Activated CD8-positive, alpha-beta memory T cell treated with anti-CD3 and anti-CD28 coated beads for 4 hours (primary cell): Measurements from ENCODE around the gene DLX1.
"Not testable (repeated sequence)": the region's sequence is repeated elsewhere in the genome, so short reads cannot be mapped to it uniquely, and the experiment has no call there.

Source experiments
- DNase-seq, 2 donors: peaks; one replicate each; pipeline ENCODE4 v3.0.0-alpha.2; 2020; ENCODE audit warnings: low read depth in 2 of 2

Gene DLX1

DNA sequence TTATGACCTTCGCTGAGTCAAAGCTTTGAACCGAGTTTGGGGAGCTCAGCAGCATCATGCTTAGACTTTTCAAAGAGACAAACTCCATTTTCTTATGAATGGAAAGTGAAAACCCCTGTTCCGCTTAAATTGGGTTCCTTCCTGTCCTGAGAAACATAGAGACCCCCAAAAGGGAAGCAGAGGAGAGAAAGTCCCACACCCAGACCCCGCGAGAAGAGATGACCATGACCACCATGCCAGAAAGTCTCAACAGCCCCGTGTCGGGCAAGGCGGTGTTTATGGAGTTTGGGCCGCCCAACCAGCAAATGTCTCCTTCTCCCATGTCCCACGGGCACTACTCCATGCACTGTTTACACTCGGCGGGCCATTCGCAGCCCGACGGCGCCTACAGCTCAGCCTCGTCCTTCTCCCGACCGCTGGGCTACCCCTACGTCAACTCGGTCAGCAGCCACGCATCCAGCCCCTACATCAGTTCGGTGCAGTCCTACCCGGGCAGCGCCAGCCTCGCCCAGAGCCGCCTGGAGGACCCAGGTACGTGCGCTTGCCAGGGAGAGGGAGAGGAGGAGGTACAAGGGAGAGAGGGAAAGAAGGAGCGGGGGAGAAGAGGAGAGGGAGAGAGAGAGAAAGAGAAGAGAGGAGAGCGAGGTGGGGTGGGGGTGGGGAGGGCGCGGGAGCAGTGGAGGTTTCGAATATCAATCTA lies at the start of gene DLX1:
Gene DLX1, plus strand, starts transcription at position 48 of the 700 bp plus-strand sequence. Its CDS starts 171 bp downstream, at position 219.
- no peak for DNase-seq

DNA sequence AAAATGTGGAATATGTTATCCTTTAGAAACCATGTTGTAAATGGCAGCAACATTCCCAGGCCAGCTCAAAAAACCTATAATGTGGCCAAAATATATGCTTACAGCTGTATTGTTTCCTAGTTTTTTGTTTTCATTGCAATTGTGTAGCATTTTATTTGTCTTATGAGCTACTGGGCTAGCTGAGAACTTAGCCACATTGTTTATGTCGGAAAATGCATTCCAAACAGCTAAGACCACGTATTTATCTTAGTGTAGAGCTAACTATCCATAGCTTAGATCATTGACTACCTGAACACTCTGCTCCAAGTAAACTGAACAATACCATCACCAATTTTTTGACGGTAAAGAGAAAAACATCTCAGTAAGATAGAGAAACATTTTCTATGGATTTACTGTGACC lies 47.2 kb upstream of the DLX1 start:
- no peak for DNase-seq

DNA sequence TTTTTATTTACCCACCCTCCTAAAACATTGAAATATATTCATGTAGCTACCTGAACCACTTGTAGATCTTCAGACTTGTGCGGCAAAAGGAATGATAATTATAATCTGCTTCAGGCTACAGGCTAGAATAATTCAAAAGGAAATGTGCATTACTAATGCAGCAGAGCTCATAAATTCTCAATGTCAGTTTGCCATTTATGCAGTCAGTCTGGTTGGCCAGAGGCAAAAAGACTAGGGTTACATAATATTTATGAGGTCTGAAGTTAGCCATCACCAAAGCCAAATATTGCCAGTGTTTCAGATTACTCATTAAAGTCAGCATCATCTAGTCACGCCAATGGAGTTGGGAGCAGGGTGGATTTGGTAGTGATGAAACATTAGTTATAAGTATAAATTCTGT lies 46.7 kb upstream of the DLX1 start:
- no peak for DNase-seq

DNA sequence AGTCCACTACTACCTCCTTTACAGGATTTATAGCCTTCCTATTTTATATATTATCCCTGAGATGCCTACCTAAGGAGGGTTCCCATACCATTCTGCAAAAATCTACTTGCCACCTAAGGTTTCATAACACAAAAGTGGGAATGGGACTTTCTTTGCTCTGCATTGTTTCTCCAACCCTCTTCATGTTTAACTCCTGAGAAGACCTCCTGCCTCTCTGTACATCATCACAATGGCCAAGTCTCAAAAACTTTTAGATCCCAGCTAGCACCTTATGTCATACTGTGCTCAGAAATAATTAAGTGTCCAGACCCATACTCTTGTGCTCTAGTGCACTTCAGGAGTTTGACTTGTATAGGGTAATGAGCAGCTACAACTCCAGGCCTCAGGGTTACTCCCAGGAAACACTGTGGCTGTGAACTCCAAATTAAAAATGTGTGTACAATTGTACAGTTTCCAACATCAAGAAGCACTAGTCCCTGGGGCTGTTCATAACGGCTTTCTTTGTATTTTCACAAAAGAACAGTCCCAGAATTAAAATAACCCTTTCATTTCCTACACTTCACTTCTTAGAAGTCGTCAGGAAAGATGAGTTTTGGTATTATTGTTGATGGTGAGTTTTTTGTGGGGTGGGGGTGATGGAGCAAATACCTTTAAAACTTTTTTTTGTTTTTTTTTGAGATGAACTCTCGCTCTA lies 46.1 kb upstream of the DLX1 start:
- no peak for DNase-seq

DNA sequence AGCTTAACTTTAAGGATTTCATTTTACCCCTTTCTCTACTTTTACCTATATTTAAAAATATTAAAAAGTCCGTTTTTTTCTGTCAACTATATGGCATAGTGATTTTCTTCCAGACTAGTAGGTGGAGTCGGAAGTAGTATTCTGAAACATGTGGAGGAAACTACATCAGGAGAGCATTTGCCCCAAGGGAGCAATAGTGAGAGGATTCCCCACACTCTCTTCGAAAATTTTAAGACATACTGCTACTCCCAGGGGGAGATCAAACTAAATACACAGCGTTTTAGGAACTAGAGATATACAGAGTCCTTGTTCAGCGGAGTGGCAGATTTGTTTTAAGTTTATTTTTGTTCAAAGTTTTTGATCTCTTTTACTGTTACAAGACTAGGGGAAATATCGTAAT lies 45.0 kb upstream of the DLX1 start:
- no peak for DNase-seq

DNA sequence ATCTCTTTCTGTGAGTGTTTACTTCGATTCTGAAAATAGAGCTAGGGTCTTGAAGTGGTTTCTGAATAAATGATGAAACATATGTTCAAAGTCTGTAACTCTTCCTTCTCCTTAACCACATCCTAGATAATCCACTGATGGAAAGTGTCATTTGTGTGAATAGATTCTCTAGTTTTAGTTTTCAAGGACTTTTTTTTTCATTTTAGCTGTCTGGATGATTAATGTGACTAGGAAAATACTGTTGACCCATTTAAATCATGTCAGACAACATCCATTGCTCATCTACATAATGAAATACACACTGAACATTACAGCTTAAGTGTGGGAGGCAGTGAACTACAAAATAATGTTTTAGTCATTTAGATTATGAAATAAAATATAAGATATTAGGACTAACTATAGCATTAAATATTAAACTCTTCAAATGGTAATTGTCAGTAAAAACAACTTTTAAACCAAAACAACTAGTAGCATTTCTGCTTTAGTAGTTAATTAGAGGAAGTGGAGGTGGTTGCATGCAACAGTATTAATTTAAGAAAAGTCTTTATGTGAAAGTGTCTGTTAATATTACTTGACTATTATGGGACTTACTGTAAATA lies 39.1 kb upstream of the DLX1 start:
- no peak for DNase-seq

DNA sequence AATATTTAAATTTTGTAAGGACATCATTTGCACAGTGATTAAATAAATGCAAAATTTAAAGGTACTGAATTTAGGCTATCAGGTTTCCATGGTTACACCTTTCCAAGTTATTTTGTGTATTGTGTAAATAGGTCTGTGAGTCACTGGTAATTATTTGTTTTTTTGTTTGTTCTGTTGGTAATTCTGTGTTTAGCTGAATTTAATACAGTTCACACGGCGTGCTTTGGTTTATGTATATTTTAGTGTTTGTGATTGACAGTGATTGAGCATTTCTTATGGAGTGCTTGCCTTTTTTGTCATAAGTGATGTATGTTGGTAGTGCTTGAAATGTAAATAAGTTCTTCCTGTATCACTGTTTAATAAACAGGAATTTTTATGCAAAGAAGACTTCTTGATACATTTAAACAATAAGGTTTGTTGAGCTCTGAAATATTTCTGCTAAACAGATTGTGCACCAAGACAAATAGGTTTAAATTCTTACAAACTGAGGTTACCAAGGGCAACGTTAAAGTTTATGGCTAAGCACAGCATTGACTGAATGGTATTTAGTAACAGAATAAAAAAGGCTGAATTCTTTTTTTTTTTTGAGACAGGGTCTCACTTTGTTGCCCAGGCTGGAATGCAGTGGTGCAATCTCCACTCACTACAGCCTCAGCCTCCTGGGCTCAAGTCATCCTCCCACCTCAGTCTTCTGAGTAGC lies 38.3 kb upstream of the DLX1 start:
- no peak for DNase-seq

DNA sequence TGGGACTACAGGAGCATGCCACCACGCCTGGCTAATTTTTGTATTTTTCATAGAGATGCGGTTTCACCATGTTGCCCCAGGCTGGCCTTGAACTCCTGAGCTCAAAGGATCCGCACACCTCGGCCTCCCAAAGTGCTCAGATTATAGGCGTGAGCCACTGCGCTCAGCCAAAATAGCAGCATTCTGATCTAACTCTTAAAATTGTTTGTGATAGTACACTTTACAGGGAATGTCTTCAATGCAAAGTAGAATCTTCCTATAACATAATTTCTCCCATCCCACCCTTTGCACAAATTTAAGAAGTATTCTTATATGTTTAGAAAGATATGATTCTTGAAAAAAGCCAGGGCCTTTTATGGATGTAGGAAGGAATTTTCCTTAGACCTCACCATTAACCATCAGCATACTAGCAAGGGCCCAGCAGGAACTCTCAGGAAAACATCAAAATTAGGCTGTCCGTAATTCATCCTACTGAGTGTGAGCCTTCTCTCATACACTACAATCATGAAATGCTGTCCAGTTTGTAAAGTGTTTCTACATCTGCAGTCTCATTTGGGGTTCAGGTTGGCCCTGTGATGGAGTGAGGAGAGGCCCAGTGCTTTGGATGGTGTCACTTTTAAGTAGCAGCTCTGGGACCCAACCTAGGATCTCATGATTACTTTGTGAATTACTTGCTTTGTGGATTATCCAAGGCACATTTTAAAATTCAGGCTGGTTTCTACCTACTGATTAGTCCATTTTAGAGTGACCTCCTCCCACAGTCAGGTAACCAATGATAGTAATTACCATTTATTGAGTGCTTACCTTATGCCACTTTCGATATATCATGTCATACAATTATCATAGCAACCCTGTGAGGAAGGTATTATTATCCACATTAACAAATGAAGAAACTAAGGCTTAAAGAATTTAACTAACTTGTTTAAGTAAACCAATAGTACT lies 37.5 kb upstream of the DLX1 start:
- DNase-seq = no peak

DNA sequence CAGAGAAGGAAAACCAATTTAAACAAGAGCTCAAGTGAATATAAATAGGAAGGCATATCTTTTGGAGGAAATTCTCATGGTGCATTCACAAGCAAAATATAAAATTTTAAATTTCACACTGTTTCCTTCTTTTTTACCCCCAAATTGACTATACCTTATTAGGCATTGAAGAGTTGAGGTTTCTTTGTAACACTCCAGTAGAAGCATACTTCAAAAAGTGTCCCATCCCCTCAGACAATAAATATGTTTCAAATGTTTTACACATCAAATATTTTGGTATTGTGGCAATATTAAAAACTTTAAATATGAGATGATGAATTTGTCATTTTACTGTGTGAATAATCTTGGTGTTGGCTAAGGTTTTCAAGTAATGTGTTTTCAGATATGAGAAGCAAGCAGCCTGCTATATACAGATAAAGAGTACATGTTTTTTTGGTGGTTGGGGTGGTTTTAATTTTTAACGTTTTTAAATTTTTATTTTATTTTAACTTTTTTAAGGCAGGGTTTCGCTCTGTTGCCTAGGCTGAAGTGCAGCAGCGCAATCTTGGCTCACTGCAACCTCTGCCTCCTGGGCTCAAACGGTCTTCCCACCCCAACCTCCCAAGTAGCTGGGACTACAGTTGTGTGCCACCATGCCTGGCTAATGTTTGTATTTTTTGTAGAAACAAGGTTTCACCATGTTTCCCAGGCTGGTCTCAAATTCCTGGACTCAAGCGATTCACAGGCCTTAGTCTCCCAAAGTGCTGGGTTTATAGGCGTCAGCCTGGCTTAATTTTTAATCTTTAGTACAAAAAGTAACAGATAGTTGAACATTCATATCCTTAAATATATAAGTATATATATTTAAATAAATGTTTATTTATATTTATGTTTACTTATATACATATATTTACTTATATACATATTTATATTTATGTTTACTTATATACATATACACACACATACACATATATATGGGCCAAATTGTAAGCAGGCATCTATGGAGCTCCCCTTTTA lies 36.5 kb upstream of the DLX1 start:
- no peak for DNase-seq

DNA sequence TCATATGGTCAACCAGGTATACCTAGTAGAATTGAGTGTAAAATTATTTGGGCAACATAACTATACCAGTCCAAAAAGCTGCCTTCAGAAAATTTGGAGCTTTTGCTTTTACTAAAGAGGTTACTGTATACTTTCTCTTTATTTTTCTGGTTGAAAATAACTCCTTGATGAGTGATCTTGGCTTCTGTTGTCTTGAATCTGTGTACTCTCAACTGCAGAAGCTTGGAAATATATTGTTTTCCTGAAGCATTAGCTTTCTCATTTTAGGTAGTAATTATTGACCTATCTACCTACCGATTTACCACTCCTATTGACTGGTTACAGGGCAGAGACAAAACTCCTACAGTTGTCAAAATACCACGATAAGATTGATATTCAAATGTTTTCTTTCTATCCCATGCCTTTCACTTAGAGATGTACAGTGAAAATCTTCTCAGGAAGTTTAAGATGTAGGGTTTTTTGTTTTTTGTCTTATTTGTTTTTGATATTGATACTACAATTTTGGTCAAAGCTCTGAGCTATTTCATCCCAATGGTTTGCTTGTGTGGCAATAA lies 35.7 kb upstream of the DLX1 start:
- DNase-seq = no peak

DNA sequence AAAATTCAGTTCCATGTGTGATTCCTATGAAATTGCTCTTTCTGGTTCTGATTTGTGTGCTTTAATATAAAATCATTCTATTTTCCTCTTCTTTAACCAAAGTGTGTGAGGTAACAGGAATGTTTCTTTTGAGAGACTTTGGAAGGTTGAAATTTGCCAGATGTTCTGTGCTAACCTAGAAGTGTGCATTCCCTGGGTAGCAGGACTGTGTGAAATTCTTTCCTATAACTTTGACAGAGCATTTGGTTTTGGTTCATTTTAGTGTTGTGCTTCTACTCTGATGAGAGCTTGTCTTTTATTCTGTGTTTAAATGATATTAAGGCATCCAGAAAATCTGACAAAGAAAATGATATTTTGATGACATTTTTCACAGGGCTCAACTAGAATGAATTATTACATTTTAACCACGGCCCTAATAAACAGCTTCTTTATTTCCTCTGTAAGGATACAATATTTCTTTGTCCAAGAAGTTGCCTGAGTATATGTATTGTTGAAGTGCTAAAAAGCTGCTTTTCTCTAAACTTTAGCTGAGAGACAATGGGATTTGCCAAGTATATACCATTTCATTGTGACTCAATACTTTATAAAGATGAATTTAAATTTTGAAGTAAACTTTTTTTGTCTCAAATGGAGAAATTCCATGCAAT lies 34.7 kb upstream of the DLX1 start:
- DNase-seq = no peak

DNA sequence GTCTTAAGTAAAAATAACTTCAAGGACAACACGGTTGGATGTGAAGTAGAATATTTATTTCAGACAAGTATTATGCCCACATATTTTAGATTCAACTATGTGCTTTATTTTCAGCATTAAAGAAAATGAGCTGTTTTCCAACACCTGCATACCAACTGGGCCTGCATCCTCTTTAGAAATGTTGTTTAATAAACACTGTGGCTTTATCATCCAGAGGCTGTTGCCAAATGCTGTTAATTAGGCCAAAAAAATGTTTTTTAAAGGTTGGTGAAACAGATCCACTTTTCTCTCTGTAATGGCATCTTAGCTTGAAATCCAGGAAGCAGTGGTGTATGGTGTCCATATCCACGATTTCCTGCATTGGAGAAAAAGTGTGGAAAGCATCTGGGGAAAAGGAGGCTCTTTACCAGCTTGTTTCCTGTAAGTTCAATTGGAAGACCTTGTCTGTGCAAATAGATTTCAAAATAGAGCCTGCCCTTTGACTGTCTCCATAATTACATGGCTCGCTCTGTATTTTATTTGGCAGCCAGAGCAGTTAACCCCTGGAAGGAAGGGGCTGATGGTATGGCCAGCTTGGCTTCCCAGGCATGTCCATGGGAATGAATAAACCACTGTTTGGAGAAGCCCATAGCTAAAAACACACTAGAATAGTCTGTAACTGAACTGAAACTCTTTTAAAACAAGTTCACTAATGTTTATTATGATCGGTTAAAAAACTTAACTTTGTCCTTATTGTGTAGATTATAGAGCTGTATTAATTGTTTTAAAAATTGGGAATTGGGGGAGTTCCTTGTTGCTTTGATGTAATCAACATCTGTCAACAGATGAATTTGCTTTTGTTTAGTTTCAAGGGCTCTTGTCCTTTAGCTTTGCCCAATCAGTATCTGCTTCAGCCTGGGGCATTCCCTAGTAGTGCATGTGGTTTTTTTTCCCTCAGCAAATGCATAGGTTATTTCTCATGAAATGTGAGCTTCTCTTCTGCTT lies 33.0 kb upstream of the DLX1 start:
- DNase-seq = no peak

DNA sequence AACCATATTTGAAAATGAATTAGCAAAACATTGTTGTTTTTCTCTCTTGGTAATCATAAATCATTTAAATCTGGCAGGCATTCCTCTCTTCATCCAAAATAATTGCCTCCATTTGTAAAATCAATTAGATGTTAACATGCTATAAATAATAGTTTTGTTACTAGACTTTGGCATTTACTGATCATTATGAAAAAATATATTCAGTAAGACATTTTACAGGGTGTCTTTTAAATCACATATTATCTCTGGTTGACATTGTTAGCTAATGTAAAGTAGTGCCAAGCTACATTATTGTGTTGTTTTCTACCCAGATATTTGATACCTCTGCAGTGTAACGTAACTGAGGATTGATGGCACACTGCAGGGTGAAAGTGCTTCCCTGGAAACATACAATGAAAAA lies 31.8 kb upstream of the DLX1 start:
- no peak for DNase-seq

DNA sequence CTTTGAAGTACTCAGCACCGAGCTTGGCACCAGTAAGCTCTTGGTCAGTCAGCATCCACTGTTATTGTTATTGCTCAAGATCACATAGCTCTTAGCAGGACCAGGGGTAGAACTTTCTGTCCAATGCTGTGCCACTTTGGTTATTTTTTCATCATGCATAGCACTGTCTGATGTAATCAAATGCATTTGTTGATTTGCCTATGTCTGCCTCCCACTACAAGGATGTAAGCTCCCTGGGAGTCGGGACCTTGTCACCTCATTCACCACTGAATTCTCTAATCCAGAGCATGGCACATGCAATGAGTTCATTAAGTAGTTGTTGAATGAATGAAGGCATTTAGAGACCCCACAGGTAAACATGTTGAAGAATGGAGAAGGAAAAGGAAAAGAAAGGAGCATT lies 29.0 kb upstream of the DLX1 start:
- DNase-seq = no peak

DNA sequence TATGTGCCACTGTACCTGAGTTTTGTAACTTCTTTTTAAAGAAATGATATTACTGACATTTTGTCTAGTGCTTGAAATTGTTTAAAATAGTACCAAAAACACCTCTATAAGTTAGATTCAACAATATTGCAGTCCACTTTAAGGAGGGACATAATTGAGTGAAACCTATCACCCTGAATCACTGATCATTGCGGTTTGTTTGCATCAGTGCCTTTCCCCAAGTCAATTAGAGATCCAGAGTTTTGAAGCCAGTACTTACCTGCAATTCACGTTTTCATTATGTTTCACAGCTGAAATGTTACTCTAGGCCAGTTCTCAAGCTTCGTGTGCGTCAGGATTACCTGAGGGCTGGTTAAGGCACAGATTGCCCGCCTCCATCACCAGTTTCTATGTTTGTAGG lies 26.6 kb upstream of the DLX1 start:
- DNase-seq = no peak

DNA sequence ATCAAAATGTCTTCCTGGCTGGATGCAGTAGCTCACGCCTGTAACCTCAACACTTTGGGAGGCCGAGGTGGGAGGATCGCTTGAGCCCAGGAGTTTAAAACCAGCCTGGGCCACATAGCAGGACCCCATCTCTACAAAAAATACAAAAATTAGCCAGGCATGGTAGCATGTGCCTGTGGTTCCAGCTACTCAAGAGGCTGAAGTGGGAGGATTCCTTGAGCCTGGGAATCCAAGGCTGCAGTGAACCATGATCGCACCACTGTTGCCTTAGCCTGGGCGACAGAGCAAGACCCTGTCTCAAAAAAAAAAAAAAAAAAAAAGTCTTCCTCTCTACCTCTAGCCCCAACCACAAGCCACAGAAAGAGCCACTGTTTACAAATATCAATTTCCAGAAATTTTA lies 25.2 kb upstream of the DLX1 start:
- DNase-seq = not testable (repeated sequence)

DNA sequence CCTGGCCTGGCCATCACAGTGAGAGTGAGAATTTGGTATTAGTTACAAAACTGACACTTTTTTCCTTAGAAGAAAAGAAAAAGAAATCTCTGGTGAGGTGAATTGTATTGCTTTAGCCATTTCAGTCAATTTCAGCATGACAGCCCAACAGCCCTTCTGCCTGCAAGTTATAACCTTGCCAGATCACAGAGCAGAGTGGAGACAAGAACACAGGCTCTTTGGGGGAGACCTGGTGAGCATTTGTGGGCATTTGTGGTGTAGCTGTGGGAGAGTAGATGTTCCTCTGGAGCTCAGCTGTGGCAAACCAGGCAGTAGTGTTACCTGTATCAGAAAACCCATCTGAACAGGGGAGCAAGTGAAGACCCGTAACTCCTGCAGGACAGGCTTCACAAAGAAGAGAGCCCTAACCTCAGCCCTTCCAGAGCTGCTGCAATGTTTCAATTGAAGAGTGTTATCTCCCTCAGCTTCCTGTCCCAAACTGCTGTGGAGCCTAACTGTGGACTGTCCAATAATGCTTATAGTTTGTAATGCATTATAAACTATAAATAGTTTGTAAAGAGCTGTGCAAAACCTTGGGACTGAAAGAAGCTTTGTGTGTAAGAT lies 22.8 kb upstream of the DLX1 start:
- DNase-seq = no peak

DNA sequence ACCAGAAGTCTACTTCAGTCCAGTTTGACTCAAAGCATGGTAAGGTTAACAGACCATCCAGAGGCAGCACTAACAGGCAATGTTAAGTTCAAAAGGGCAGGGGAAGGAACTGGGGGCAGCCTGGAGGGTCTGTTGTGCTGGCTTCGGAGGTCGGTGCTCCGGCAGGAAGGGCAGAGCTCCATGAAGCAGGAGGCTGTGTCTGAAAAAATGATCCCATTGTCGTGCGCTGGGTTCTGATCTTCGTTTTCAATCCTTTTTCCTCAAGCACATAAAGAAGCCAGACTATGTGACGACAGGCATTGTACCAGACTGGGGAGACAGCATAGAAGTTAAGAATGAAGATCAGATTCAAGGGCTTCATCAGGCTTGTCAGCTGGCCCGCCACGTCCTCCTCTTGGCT lies 21.9 kb upstream of the DLX1 start:
- DNase-seq = no peak
